BE2C (cell line): Measurements from ENCODE around the gene AGR2.

Source experiments
- DNase-seq: peaks from one replicate; pipeline ENCODE4 v3.0.0-alpha.2; 2020
- H3K27me3 ChIP-seq: fragments of 250-450 bp; sonication (Bioruptor Pico); 2 replicates; pipeline ENCODE4 v1.5.1; 2020; ENCODE audit warnings: mild to moderate bottlenecking
- H3K36me3 ChIP-seq: fragments of 250-450 bp; sonication (Bioruptor Pico); 2 replicates; pipeline ENCODE4 v1.5.1; 2020; ENCODE audit warnings: mild to moderate bottlenecking
- H3K4me1 ChIP-seq: fragments of 250-450 bp; sonication (Bioruptor Pico); 2 replicates; pipeline ENCODE4 v1.5.1; 2020
- H3K4me3 ChIP-seq: 2 replicates; pipeline ENCODE4 v1.5.1; 2011; ENCODE audit warnings: low read depth, low read length
- H3K9me3 ChIP-seq: fragments of 250-450 bp; sonication (Bioruptor Pico); 2 replicates; pipeline ENCODE4 v1.5.1; 2020
- CTCF ChIP-seq: IDR thresholded peaks from 2 replicates; pipeline ENCODE4 v1.5.1; 2012; ENCODE audit warnings: mild to moderate bottlenecking, low read depth, low read length

The AGR2 gene

GRCh38 chr7:16838386-16838785 lies 33.6 kb upstream of the AGR2 start:
- no peaks in the 10 kb centered on the region for H3K4me1 ChIP-seq

DNA sequence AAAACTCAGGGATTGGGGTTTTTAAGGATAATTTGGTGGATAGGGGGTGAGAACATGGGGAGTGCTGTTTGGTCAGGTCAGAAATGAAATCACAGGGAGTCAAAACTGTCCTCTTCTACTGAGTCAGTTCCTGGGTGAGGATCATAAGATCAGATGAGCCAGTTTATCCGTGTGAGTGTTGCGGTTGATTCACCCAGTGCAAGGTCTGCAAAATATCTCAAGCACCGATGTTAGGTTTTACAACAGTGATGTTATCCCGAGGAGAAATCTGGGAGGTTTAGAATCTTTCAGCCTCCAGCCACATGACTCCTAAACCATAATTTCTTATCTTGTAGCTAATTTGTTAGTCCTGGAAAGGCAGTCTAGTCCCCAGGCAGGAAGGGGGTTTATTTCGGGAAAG lies 31.7 kb upstream of the AGR2 start:
- TF ChIP-seq CTCF = no peak
- Histone ChIP-seq H3K4me1 (no peaks in the 10 kb centered on the region), H3K9me3 (no peaks in the 10 kb centered on the region), H3K27me3 (no peaks in the 10 kb centered on the region; the same call in 1 of the 2 replicates), H3K4me3 (no peak overlapping the region), H3K36me3 (no peaks in the 10 kb centered on the region)
- DNase-seq = no peak

More at GRCh38 chr7:16838386-16838785, 33.6 kb upstream of the AGR2 start:
- H3K36me3 ChIP-seq = no peaks in the 10 kb centered on the region
- H3K4me3 ChIP-seq = no peak overlapping the region
- no peak for DNase-seq
- no peaks in the 10 kb centered on the region; the same call in 1 of the 2 replicates for H3K27me3 ChIP-seq
- no peak for TF ChIP-seq CTCF
- H3K9me3 ChIP-seq = no peaks in the 10 kb centered on the region

GRCh38 chr7:16833373-16833772 lies 28.6 kb upstream of the AGR2 start:
- no peaks in the 10 kb centered on the region for H3K9me3 ChIP-seq
- no peak for DNase-seq
- no peaks in the 10 kb centered on the region for H3K4me1 ChIP-seq
- no peak overlapping the region for H3K4me3 ChIP-seq
- TF ChIP-seq CTCF = no peak
- H3K27me3 ChIP-seq = no peaks in the 10 kb centered on the region; the same call in 1 of the 2 replicates
- H3K36me3 ChIP-seq = no peaks in the 10 kb centered on the region

- DNase-seq = no peak
- H3K4me1 ChIP-seq = no peaks in the 10 kb centered on the region
- no peak for TF ChIP-seq CTCF
- no peaks in the 10 kb centered on the region for H3K9me3 ChIP-seq
- H3K4me3 ChIP-seq = no peak overlapping the region
- no peaks in the 10 kb centered on the region for H3K36me3 ChIP-seq
- H3K27me3 ChIP-seq = no peaks in the 10 kb centered on the region; the same call in 1 of the 2 replicates
Measured at GRCh38 chr7:16826060-16826459, 21.3 kb upstream of the AGR2 start.

DNA sequence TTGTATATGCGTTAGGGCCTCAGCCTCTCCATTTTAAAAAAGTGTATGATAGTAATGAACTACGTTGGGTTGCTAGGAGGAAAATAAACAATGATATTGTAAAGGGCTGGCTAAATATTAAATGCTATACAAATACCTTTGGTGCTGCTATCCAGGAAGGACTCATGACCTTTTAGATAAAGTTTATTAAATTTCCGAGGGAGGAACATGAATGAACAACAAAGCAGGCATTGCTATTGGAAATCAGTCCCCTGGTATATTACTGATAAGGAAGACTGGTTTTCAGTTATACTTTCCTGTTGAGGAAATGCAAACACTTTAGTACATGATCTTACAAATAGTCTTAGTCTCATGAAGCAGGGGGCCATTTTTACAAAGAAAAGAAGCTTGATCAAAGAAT lies 17.2 kb upstream of the AGR2 start:
- H3K9me3 ChIP-seq = no peaks in the 10 kb centered on the region
- H3K4me3 ChIP-seq = no peak overlapping the region
- TF ChIP-seq CTCF = no peak
- H3K4me1 ChIP-seq = no peaks in the 10 kb centered on the region
- no peaks in the 10 kb centered on the region for H3K36me3 ChIP-seq
- no peak for DNase-seq
- H3K27me3 ChIP-seq = no peaks in the 10 kb centered on the region; the same call in 1 of the 2 replicates

- Histone ChIP-seq H3K9me3 (no peaks in the 10 kb centered on the region), H3K27me3 (no peaks in the 10 kb centered on the region), H3K36me3 (no peaks in the 10 kb centered on the region), H3K4me1 (no peaks in the 10 kb centered on the region), H3K4me3 (no peak overlapping the region)
- TF ChIP-seq CTCF = no peak
- no peak for DNase-seq
Measured at GRCh38 chr7:16818732-16819131, 13.9 kb upstream of the AGR2 start.
